Liver (tissue), 9 donors: ENCODE measurements around the gene CDK8. TPM values are rescaled to one million over a fixed set of nuclear protein-coding genes. Genes with fewer than 3 reads are reported as not detected.

ENCODE experiments used
- DNase-seq: peaks from one replicate; pipeline ENCODE4 v3.0.0-alpha.2; 2017; ENCODE audit warnings: low spot score
- H3K27ac ChIP-seq, 2 donors: one replicate each; pipeline ENCODE4 v1.7.0; 2013; ENCODE audit warnings: inconsistent platforms in 2 of 2, low read length in 2 of 2, control low read depth in 1 of 2, low read depth in 1 of 2, mild to moderate bottlenecking in 1 of 2
- H3K27me3 ChIP-seq, 4 donors: one replicate each; pipeline versions ENCODE4 v1.6.1 to v1.7.0; 2013; ENCODE audit warnings: low read length in 3 of 4, inconsistent platforms in 1 of 4, mild to moderate bottlenecking in 1 of 4, moderate library complexity in 1 of 4; ENCODE audit not compliant: control insufficient read depth in 4 of 4, insufficient read depth in 4 of 4
- H3K36me3 ChIP-seq, 4 donors: one replicate each; pipeline versions ENCODE4 v1.6.1 to v1.7.0; 2013; ENCODE audit warnings: low read length in 3 of 4, mild to moderate bottlenecking in 3 of 4, low read depth in 1 of 4, moderate library complexity in 1 of 4; ENCODE audit not compliant: control insufficient read depth in 4 of 4, insufficient read depth in 3 of 4
- H3K4me1 ChIP-seq, 4 donors: one replicate each; pipeline versions ENCODE4 v1.6.1 to v1.7.0; 2013; ENCODE audit warnings: low read length in 3 of 4, mild to moderate bottlenecking in 3 of 4, moderate library complexity in 1 of 4; ENCODE audit not compliant: control insufficient read depth in 4 of 4, insufficient read depth in 4 of 4
- H3K4me3 ChIP-seq, 3 donors: one replicate each; pipeline versions ENCODE4 v1.6.1 to v1.7.0; 2013; ENCODE audit warnings: low read length in 3 of 3, control low read depth in 1 of 3, low read depth in 1 of 3, mild to moderate bottlenecking in 1 of 3
- H3K9ac ChIP-seq, 2 donors: one replicate each; pipeline ENCODE4 v1.7.0; 2013; ENCODE audit warnings: low read length in 2 of 2, mild to moderate bottlenecking in 2 of 2, moderate library complexity in 2 of 2, control low read depth in 1 of 2, low read depth in 1 of 2
- H3K9me3 ChIP-seq, 4 donors: one replicate each; pipeline versions ENCODE4 v1.6.1 to v1.7.0; 2013; ENCODE audit warnings: low read length in 3 of 4; ENCODE audit not compliant: control insufficient read depth in 4 of 4
- ATF3 ChIP-seq: IDR thresholded peaks from 2 replicates; pipeline ENCODE4 v1.6.1; 2016; ENCODE audit warnings: antibody characterized with exemption
- CTCF ChIP-seq: fragments of 150-350 bp; IDR thresholded peaks from 2 replicates; pipeline ENCODE4 v1.5.1; 2017; ENCODE audit warnings: improper control_type of control experiment, low read depth, low read length; ENCODE audit not compliant: missing input control
- EGR1 ChIP-seq, 2 donors: IDR thresholded peaks; 2 replicates each; pipeline ENCODE4 v1.6.1; 2016 to 2018; ENCODE audit warnings: antibody characterized with exemption in 2 of 2, low read depth in 2 of 2
- FOXA1 ChIP-seq: IDR thresholded peaks from 2 replicates; pipeline ENCODE4 v1.6.1; 2016; ENCODE audit warnings: antibody characterized with exemption
- FOXA2 ChIP-seq: IDR thresholded peaks from 2 replicates; pipeline ENCODE4 v1.6.1; 2016; ENCODE audit warnings: antibody characterized with exemption
- GABPA ChIP-seq, 2 donors: IDR thresholded peaks in 1 of 2; conservative IDR thresholded peaks in 1 of 2; 2 replicates each; pipeline ENCODE4 v1.6.1; 2016; ENCODE audit warnings: antibody characterized with exemption in 2 of 2, mild to moderate bottlenecking in 1 of 2, moderate library complexity in 1 of 2
- HNF4A ChIP-seq, 2 donors: conservative IDR thresholded peaks; 2 replicates each; pipeline ENCODE4 v1.6.1; 2016; ENCODE audit warnings: antibody characterized with exemption in 2 of 2, mild to moderate bottlenecking in 2 of 2
- HNF4G ChIP-seq: IDR thresholded peaks from 2 replicates; pipeline ENCODE4 v1.6.1; 2016; ENCODE audit warnings: antibody characterized with exemption
- JUND ChIP-seq, 2 donors: IDR thresholded peaks; 2 replicates each; pipeline ENCODE4 v1.6.1; 2016; ENCODE audit warnings: antibody characterized with exemption in 2 of 2
- MAX ChIP-seq: IDR thresholded peaks from 2 replicates; pipeline ENCODE4 v1.6.1; 2016; ENCODE audit warnings: antibody characterized with exemption
- NR2F2 ChIP-seq: IDR thresholded peaks from 2 replicates; pipeline ENCODE4 v1.6.1; 2016; ENCODE audit warnings: antibody characterized with exemption
- RAD21 ChIP-seq, 2 donors: IDR thresholded peaks; 2 replicates each; pipeline ENCODE4 v1.6.1; 2016; ENCODE audit warnings: antibody characterized with exemption in 2 of 2, mild to moderate bottlenecking in 2 of 2
- REST ChIP-seq: IDR thresholded peaks from 2 replicates; pipeline ENCODE4 v1.6.1; 2016; ENCODE audit warnings: antibody characterized with exemption, mild to moderate bottlenecking
- RXRA ChIP-seq, 2 donors: IDR thresholded peaks; 2 replicates each; pipeline ENCODE4 v1.6.1; 2017 to 2018; ENCODE audit warnings: antibody characterized with exemption in 2 of 2, mild to moderate bottlenecking in 1 of 2
- SP1 ChIP-seq: IDR thresholded peaks from 2 replicates; pipeline ENCODE4 v1.6.1; 2018; ENCODE audit warnings: antibody characterized with exemption, mild to moderate bottlenecking
- TAF1 ChIP-seq: conservative IDR thresholded peaks from 2 replicates; pipeline ENCODE4 v1.6.1; 2016; ENCODE audit warnings: antibody characterized with exemption, mild to moderate bottlenecking
- YY1 ChIP-seq: IDR thresholded peaks from 2 replicates; pipeline ENCODE4 v1.6.1; 2016; ENCODE audit warnings: antibody characterized with exemption, mild to moderate bottlenecking
- ZBTB33 ChIP-seq: IDR thresholded peaks from 2 replicates; pipeline ENCODE4 v1.6.1; 2016; ENCODE audit warnings: antibody characterized with exemption
- WGBS: extraction: QIAGEN DNeasy Blood & Tissue Kit; methylation state at CpG from one replicate; pipeline ENCODE4 v1.1.7; 2013; 5-methylcytosine and 5-hydroxymethylcytosine counted together
- polyA plus RNA-seq, 2 donors: library from polyadenylated mRNA; stranded (reverse) in 1 of 2; unstranded in 1 of 2; fragments of 200-250 nt in 1 of 2; fragments of >200 nt in 1 of 2; fragmentation: Nextera tagmentation in 1 of 2; extraction: Ambion mirVana in 1 of 2; gene quantifications; one replicate each; pipeline versions ENCODE4 v1.2.1 to v1.2.3, GENCODE V29; 2013 to 2015
- total RNA-seq, 2 donors: library from RNA; depleted of rRNA; stranded (reverse); fragments of >200 nt; gene quantifications; one replicate each; pipeline ENCODE4 v1.2.3, GENCODE V29; 2014
- donor health status: healthy.
- donor health status: healthy.
- donor health status: healthy.
- donor health status: healthy.
- donor health status: healthy.

CDK8 gene
- total and polyA plus RNA-seq, 4 donors: 3.3 to 10.8 (median 6.8) TPM

- TF ChIP-seq ZBTB33 (no peak), EGR1 (IDR thresholded peaks at IDR 0.05; ENCODE audit: low read depth in 2 of 2) (no peak)
- H3K9me3 ChIP-seq: no peaks in the 10 kb centered on the region
- no peaks in the 10 kb centered on the region for H3K27me3 ChIP-seq
- peaks cover 0 to 2% (median 0%) of the 10 kb centered on the region in 4 donors for H3K4me1 ChIP-seq
- no peak for DNase-seq
- no peak overlapping the region for H3K4me3 ChIP-seq
- no peak overlapping the region for H3K27ac ChIP-seq
- H3K9ac ChIP-seq: no peak overlapping the region
- no peaks in the 10 kb centered on the region for H3K36me3 ChIP-seq
- 74% methylated on average over 1 of the region's 1 CpG for WGBS
Observed at GRCh38 chr13:26325876-26326275, 71.9 kb downstream of the CDK8 start.

- H3K27ac ChIP-seq: no peak overlapping the region
- H3K9me3 ChIP-seq: no peaks in the 10 kb centered on the region
- H3K36me3 ChIP-seq: no peaks in the 10 kb centered on the region
- no peak overlapping the region for H3K9ac ChIP-seq
- TF ChIP-seq EGR1 (IDR thresholded peaks at IDR 0.05; ENCODE audit: low read depth in 2 of 2) (no peak), TAF1 (no peak), NR2F2 (no peak), HNF4A (conservative IDR thresholded peaks at IDR 0.05) (no peak), RAD21 (IDR thresholded peaks at IDR 0.05) (no peak), FOXA1 (no peak), JUND (IDR thresholded peaks at IDR 0.05) (no peak), FOXA2 (no peak), CTCF (no peak), YY1 (no peak), ATF3 (no peak), SP1 (no peak), GABPA (IDR thresholded peaks at IDR 0.05 in 1 of 2, conservative IDR thresholded peaks at IDR 0.05 in 1 of 2) (no peak), HNF4G (no peak), ZBTB33 (no peak), RXRA (IDR thresholded peaks at IDR 0.05) (no peak), MAX (no peak), REST (no peak)
- no peaks in the 10 kb centered on the region for H3K27me3 ChIP-seq
- H3K4me3 ChIP-seq: no peak overlapping the region
- no peak for DNase-seq
- H3K4me1 ChIP-seq: peaks cover 0 to 2% (median 0%) of the 10 kb centered on the region in 4 donors
- WGBS: 87% methylated on average over 2 of the region's 2 CpGs
Observed at GRCh38 chr13:26326562-26326961, 72.6 kb downstream of the CDK8 start.
